Measurements from ENCODE around the gene IDH3G. TPM values are rescaled to one million over a fixed set of nuclear protein-coding genes. Genes with fewer than 3 reads are reported as not detected.

Gene IDH3G
- total and polyA plus RNA-seq, 2 of the 8 experiments (the other 6 are each of a cell fraction or from before 2014, with no cell fraction given): 39.4 to 66.7 TPM

GRCh38 chrX:153763989-153764755, 30.0 kb downstream of the IDH3G start, which contains the start of gene PLXNB3:
PLXNB3 (plus strand) TSS chrX:153764249; CDS start chrX:153765536, 1,287 bp downstream.
- no peak within 1 kb of the TSS for H3K27ac ChIP-seq (ENCODE audit: low read depth, low read length)
- H2BK12ac ChIP-seq (ENCODE audit: low read depth, low read length): no peak within 1 kb of the TSS
- no peak within 1 kb of the TSS for H2BK120ac ChIP-seq (replicated peaks; ENCODE audit: low read depth, low read length)
- FAIRE-seq (peak; percentile 66), DNase-seq (ENCODE audit: low read depth in 1 of 2, low spot score in 2 of 2) (peak; percentile 50 to 87)
- no peak within 1 kb of the TSS for H2BK20ac ChIP-seq (ENCODE audit: low read length)
- H3K18ac ChIP-seq (ENCODE audit: extremely low read depth, low read length): no peak within 1 kb of the TSS; the same call in 1 of the 2 replicates
- H4K91ac ChIP-seq (replicated peaks; ENCODE audit: insufficient read length, low read length): no peak within 1 kb of the TSS
- H3K79me2 ChIP-seq (ENCODE audit: control insufficient read depth in 1 of 2, insufficient read depth in 2 of 2, low read length in 2 of 2): no peaks in the 10 kb centered on the region
- no peaks in the 10 kb centered on the region for H3K23me2 ChIP-seq (ENCODE audit: low read depth, low read length)
- H3K4ac ChIP-seq (replicated peaks; ENCODE audit: insufficient read length, low read depth, low read length): no peak within 1 kb of the TSS
- no peak within 1 kb of the TSS; the same call in 1 of the 2 replicates for H2AFZ ChIP-seq (ENCODE audit: low read length)
- peak within 1 kb of the TSS; percentile 35; the same call in 1 of the 2 replicates for H2BK5ac ChIP-seq (ENCODE audit: low read depth, low read length)
- H3K4me3 ChIP-seq (ENCODE audit: extremely low read depth in 1 of 4, insufficient read depth in 2 of 4, low read depth in 3 of 4, low read length in 4 of 4): no peak within 1 kb of the TSS
- 45% methylated on average over 20 of the region's 26 CpGs; no CpG with 5 or more reads in 1 of the 2 experiments for WGBS, 2 experiments (ENCODE audit: extremely low coverage in 1 of 2, insufficient coverage in 1 of 2, insufficient read length in 1 of 2, insufficient replicate concordance in 2 of 2, low coverage in 1 of 2, low lambda C conversion rate in 2 of 2, missing lambda C conversion rate in 1 of 2)
- no peak within 1 kb of the TSS for H3K4me2 ChIP-seq (ENCODE audit: insufficient read depth in 1 of 2, low read depth in 2 of 2, low read length in 2 of 2)
- H4K20me1 ChIP-seq (replicated peaks in 1 of 2; ENCODE audit: control insufficient read depth in 1 of 2, insufficient read depth in 2 of 2, low read length in 2 of 2): no peaks in the 10 kb centered on the region
- no peak within 1 kb of the TSS for H3K23ac ChIP-seq (ENCODE audit: insufficient read length)
- no peak within 1 kb of the TSS for H3K56ac ChIP-seq (replicated peaks; ENCODE audit: insufficient read length, low read depth, low read length)
- H4K8ac ChIP-seq (ENCODE audit: extremely low read depth, insufficient read depth, low read length): no peak within 1 kb of the TSS
- no peaks in the 10 kb centered on the region for H3K27me3 ChIP-seq (replicated peaks in 1 of 4; ENCODE audit: control insufficient read depth in 3 of 4, extremely low read depth in 1 of 4, insufficient read depth in 3 of 4, low read length in 3 of 4)
- no peaks in the 10 kb centered on the region for H3K79me1 ChIP-seq (ENCODE audit: low read depth, low read length)
- no peak within 1 kb of the TSS for H3K9ac ChIP-seq (replicated peaks in 1 of 4; ENCODE audit: extremely low read depth in 1 of 4, low read depth in 3 of 4, low read length in 3 of 4)
- no peaks in the 10 kb centered on the region for H3K9me3 ChIP-seq (ENCODE audit: insufficient read depth in 2 of 2, low read depth in 1 of 2, low read length in 1 of 2)
- H2AK5ac ChIP-seq (ENCODE audit: low read depth, low read length): no peak within 1 kb of the TSS
- H2BK15ac ChIP-seq (ENCODE audit: low read length): 0 out of 2 replicates have a peak within 1 kb of the TSS, but pooled peaks have one; percentile 61
- ChIA-PET POLR2A (ENCODE audit: partially characterized antibody) (no interaction called here), CTCF (ENCODE audit: partially characterized antibody) (interaction anchor here (0.6 to 3.7 kb wide), 15 partner anchors 9 to 209 kb away, joined by 3 to 16 read pairs (median 3); partner anchors contain the start of genes L1CAM and SRPK3)
- H3K4me1 ChIP-seq (replicated peaks in 1 of 4; ENCODE audit: control insufficient read depth in 3 of 4, insufficient read depth in 4 of 4, low read length in 3 of 4): peaks cover 0 to 8% (median 4%) of the 10 kb centered on the region in 4 experiments; a peak in 5 of 7 replicates
- no peak within 1 kb of the TSS for H4K5ac ChIP-seq (ENCODE audit: insufficient read length, low read depth, low read length)
- no peak within 1 kb of the TSS for H3K14ac ChIP-seq (ENCODE audit: insufficient read length)
- no peaks in the 10 kb centered on the region for H3K36me3 ChIP-seq (ENCODE audit: control insufficient read depth in 2 of 4, insufficient read depth in 4 of 4, low read length in 3 of 4)
- TF ChIP-seq CTCF (IDR thresholded peaks at IDR 0.05; ENCODE audit: control extremely low read depth in 1 of 3, insufficient read depth in 1 of 3, low read depth in 1 of 3, low read length in 3 of 3) (peak in 2 of 3 experiments; percentile 84 to 86; a peak in 3 of 4 replicates), RAD21 (IDR thresholded peaks at IDR 0.05 in 1 of 2, conservative IDR thresholded peaks at IDR 0.05 in 1 of 2; ENCODE audit: low read depth in 2 of 2, low read length in 2 of 2) (peak; percentile 90 to 92), JUND (IDR thresholded peaks at IDR 0.05; ENCODE audit: low read length) (0 out of 2 replicates have a peak, but pooled peaks have one; percentile 13), PHF8 (conservative IDR thresholded peaks at IDR 0.05; ENCODE audit: low read depth, low read length) (no peak), SIN3A (conservative IDR thresholded peaks at IDR 0.05 in 1 of 2, IDR thresholded peaks at IDR 0.05 in 1 of 2; ENCODE audit: low read depth in 1 of 2, low read length in 2 of 2) (0 out of 4 replicates have a peak, but pooled peaks of 1 of the 2 experiments have one; percentile 24), USF2 (IDR thresholded peaks at IDR 0.05; ENCODE audit: low read length) (no peak)

All from H1 (cell line).